Dedifferentiated amniotic fluid mesenchymal stem cell (primary cell): ENCODE results near the gene TSPEAR.
"Not testable (repeated sequence)": the region's sequence is repeated elsewhere in the genome, so short reads cannot be mapped to it uniquely, and the experiment has no call there.

Experiments used
- DNase-seq: peaks from one replicate; pipeline ENCODE4 v3.0.0-alpha.2; 2016; ENCODE audit errors: extremely low spot score

Gene TSPEAR

GRCh38 chr21:44489962-44490361 is 221.4 kb downstream of the TSPEAR start:
- DNase-seq: no peak

- no peak for DNase-seq
These were observed 223.5 kb downstream of the TSPEAR start for GRCh38 chr21:44487831-44488230.

- DNase-seq: no peak
These were observed 225.1 kb downstream of the TSPEAR start for GRCh38 chr21:44486302-44486701.

GRCh38 chr21:44485796-44486195 is 225.6 kb downstream of the TSPEAR start:
- no peak for DNase-seq

- DNase-seq: no peak
These were observed 226.0 kb downstream of the TSPEAR start for GRCh38 chr21:44485254-44485793.

GRCh38 chr21:44484498-44485253 is 226.7 kb downstream of the TSPEAR start:
- no peak for DNase-seq

- DNase-seq: no peak
These were observed 227.8 kb downstream of the TSPEAR start for GRCh38 chr21:44483288-44484237.

- no peak for DNase-seq
These were observed 228.6 kb downstream of the TSPEAR start for GRCh38 chr21:44482581-44483287.

GRCh38 chr21:44480200-44481053 is 230.9 kb downstream of the TSPEAR start:
- no peak for DNase-seq

- not testable (repeated sequence) for DNase-seq
These were observed 231.7 kb downstream of the TSPEAR start for GRCh38 chr21:44479556-44480199.

GRCh38 chr21:44478801-44479167 is 232.6 kb downstream of the TSPEAR start:
- no peak for DNase-seq

- DNase-seq: no peak
These were observed 233.1 kb downstream of the TSPEAR start for GRCh38 chr21:44478124-44478800.

- DNase-seq: no peak
These were observed 233.7 kb downstream of the TSPEAR start for GRCh38 chr21:44477712-44478111.

- no peak for DNase-seq
These were observed 234.2 kb downstream of the TSPEAR start for GRCh38 chr21:44477131-44477530.

- DNase-seq: no peak
These were observed 236.0 kb downstream of the TSPEAR start for GRCh38 chr21:44475266-44475845.

GRCh38 chr21:44473915-44474555 is 237.3 kb downstream of the TSPEAR start:
- no peak for DNase-seq

GRCh38 chr21:44471996-44472395 is 239.4 kb downstream of the TSPEAR start:
- DNase-seq: no peak

- DNase-seq: no peak
These were observed 240.0 kb downstream of the TSPEAR start for GRCh38 chr21:44471341-44471740.

- DNase-seq: no peak
These were observed 243.5 kb downstream of the TSPEAR start for GRCh38 chr21:44467859-44468195.
